PC-3 (cell line): ENCODE results near the gene MTX2. TPM values are rescaled to one million over a fixed set of nuclear protein-coding genes. Genes with fewer than 3 reads are reported as not detected.
"Not testable (repeated sequence)": the region's sequence is repeated elsewhere in the genome, so short reads cannot be mapped to it uniquely, and the experiment has no call there.

Experiments used
- ATAC-seq: fragments of 200-7000 bp; cut with Tn5 transposase; 2 replicates; pipeline ENCODE4 v1.9.1; 2020; ENCODE audit warnings: mild to moderate bottlenecking, moderate library complexity
- BruUV-seq: library from RNA; stranded (reverse); fragments of 400-500 nt; replicated peaks from 2 replicates; lab custom pipeline; 2021; lab: Mats Ljungman, UMichigan
- CTCF ChIA-PET: fragments of 300-600 bp; sonication (Branson Sonifier 250); formaldehyde crosslinking; loops from one replicate; lab custom pipeline; 2022; ENCODE audit warnings: antibody characterized with exemption; lab: Charles Lee
- POLR2A ChIA-PET: fragments of 300-600 bp; sonication (Branson Sonifier 250); formaldehyde crosslinking; loops from one replicate; lab custom pipeline; 2022; ENCODE audit warnings: antibody characterized with exemption; ENCODE audit not compliant: unreplicated experiment; lab: Charles Lee
- DNase-seq: peaks from one replicate; pipeline ENCODE4 v3.0.0-alpha.2; 2015
- H2AFZ ChIP-seq: fragments of 300-600 bp; sonication (generic); 2 replicates; pipeline ENCODE4 v1.6.0; 2016; ENCODE audit warnings: antibody characterized with exemption, low read length
- H3F3A ChIP-seq: fragments of 300-600 bp; sonication (generic); one replicate; pipeline ENCODE4 v1.6.0; 2017; ENCODE audit warnings: antibody characterized with exemption, low read length, control low read depth, mild to moderate bottlenecking; ENCODE audit not compliant: unreplicated experiment
- H3K27ac ChIP-seq: fragments of 300-600 bp; sonication (generic); 2 replicates; pipeline ENCODE4 v1.5.1; 2016; ENCODE audit warnings: mild to moderate bottlenecking, low read length
- H3K27me3 ChIP-seq: fragments of 300-600 bp; sonication (generic); 2 replicates; pipeline ENCODE4 v1.6.1; 2016; ENCODE audit warnings: low read length, mixed read lengths
- H3K36me3 ChIP-seq: fragments of 300-600 bp; sonication (generic); 2 replicates; pipeline ENCODE4 v1.6.1; 2016; ENCODE audit warnings: low read depth, mixed run types, low read length, mixed read lengths
- H3K4me1 ChIP-seq: fragments of 300-600 bp; sonication (generic); 2 replicates; pipeline ENCODE4 v1.5.1; 2016; ENCODE audit warnings: low read length; ENCODE audit not compliant: insufficient read depth
- H3K4me2 ChIP-seq: fragments of 300-600 bp; sonication (generic); 2 replicates; pipeline ENCODE4 v1.6.0; 2016; ENCODE audit warnings: low read length
- H3K4me3 ChIP-seq: fragments of 300-600 bp; sonication (generic); 2 replicates; pipeline ENCODE4 v1.5.1; 2016; ENCODE audit warnings: mild to moderate bottlenecking, low read length, mixed read lengths
- H3K79me2 ChIP-seq: fragments of 300-600 bp; sonication (generic); 2 replicates; pipeline ENCODE4 v1.6.1; 2017; ENCODE audit warnings: low read length, mixed read lengths
- H3K9ac ChIP-seq: fragments of 300-600 bp; sonication (generic); 2 replicates; pipeline ENCODE4 v1.6.0; 2016; ENCODE audit warnings: mild to moderate bottlenecking, low read length
- H3K9me2 ChIP-seq: fragments of 300-600 bp; sonication (generic); replicated peaks from 2 replicates; pipeline ENCODE4 v1.6.1; 2016; ENCODE audit warnings: mixed run types, low read length, mixed read lengths
- H3K9me3 ChIP-seq: fragments of 300-600 bp; sonication (generic); 2 replicates; pipeline ENCODE4 v1.6.1; 2016; ENCODE audit warnings: low read length, mixed read lengths
- H4K20me1 ChIP-seq: fragments of 300-600 bp; sonication (generic); 2 replicates; pipeline ENCODE4 v1.6.1; 2016; ENCODE audit warnings: low read length, mixed read lengths
- CTCF ChIP-seq: fragments of 300-600 bp; sonication (generic); conservative IDR thresholded peaks from 2 replicates; pipeline ENCODE4 v1.5.1; 2017; ENCODE audit warnings: antibody characterized with exemption, low read depth, mild to moderate bottlenecking, low read length
- EZH2 ChIP-seq: fragments of 300-600 bp; sonication (generic); IDR thresholded peaks from one replicate; pipeline ENCODE4 v1.6.1; 2017; ENCODE audit warnings: antibody characterized with exemption, mild to moderate bottlenecking, low read length; ENCODE audit not compliant: unreplicated experiment
- EZH2phosphoT487 ChIP-seq: fragments of 300-600 bp; sonication (generic); IDR thresholded peaks from 2 replicates; pipeline ENCODE4 v1.6.1; 2018; ENCODE audit warnings: mild to moderate bottlenecking, antibody characterized with exemption, low read length, borderline replicate concordance
- intact Hi-C: fragments of 100-400 bp; cut with micrococcal nuclease; formaldehyde crosslinking; loops from 2 replicates; pipeline ENCODE4 v1.9.0; 2023
- total RNA-seq: library from RNA; depleted of rRNA; stranded (reverse); fragments of >200 nt; gene quantifications from 2 replicates; pipeline ENCODE4 v1.2.3, GENCODE V29; 2014

The MTX2 gene
- total RNA-seq, 1 experiment from 2014 or later = 54.5 TPM

GRCh38 chr2:176293334-176293733 lies 24.1 kb downstream of the MTX2 start:
- BruUV-seq = no TSS peak
- H2AFZ ChIP-seq = no peak overlapping the region
- TF ChIP-seq CTCF (no peak), EZH2phosphoT487 (no peak), EZH2 (no peak)
- H3K27ac ChIP-seq = no peak overlapping the region
- H3K9me2 ChIP-seq = no peaks in the 10 kb centered on the region
- peaks cover 19% of the 10 kb centered on the region for H3K4me1 ChIP-seq
- no peak overlapping the region for H3K9ac ChIP-seq
- no peaks in the 10 kb centered on the region for H3K27me3 ChIP-seq
- 0 out of 2 replicates have a peak, but pooled peaks cover 2% of the 10 kb centered on the region for H3K36me3 ChIP-seq
- ATAC-seq (no peak), DNase-seq (no peak)
- peaks cover 7% of the 10 kb centered on the region; the same call in 1 of the 2 replicates for H4K20me1 ChIP-seq
- intact Hi-C loops = loop anchor here (10.0 kb wide), 2 partner anchors 261 to 341 kb away; no protein-coding TSS in a partner anchor
- ChIA-PET CTCF (no interaction called here), POLR2A (no interaction called here)
- no peaks in the 10 kb centered on the region for H3K9me3 ChIP-seq
- H3F3A ChIP-seq = no peaks in the 10 kb centered on the region
- H3K4me2 ChIP-seq = no peak overlapping the region
- H3K79me2 ChIP-seq = peaks cover 67% of the 10 kb centered on the region
- H3K4me3 ChIP-seq = no peak overlapping the region

- no peak for DNase-seq
- intact Hi-C loops = loop anchor here (10.0 kb wide), 2 partner anchors 258 to 338 kb away; no protein-coding TSS in a partner anchor
- Histone ChIP-seq H3K27me3 (no peaks in the 10 kb centered on the region), H3K27ac (no peak overlapping the region), H3F3A (no peaks in the 10 kb centered on the region), H3K4me2 (no peak overlapping the region), H3K4me1 (peaks cover 7% of the 10 kb centered on the region), H3K9me3 (no peaks in the 10 kb centered on the region), H4K20me1 (no peaks in the 10 kb centered on the region), H3K9me2 (no peaks in the 10 kb centered on the region), H2AFZ (no peak overlapping the region), H3K9ac (no peak overlapping the region), H3K4me3 (no peak overlapping the region), H3K79me2 (peaks cover 33% of the 10 kb centered on the region), H3K36me3 (0 out of 2 replicates have a peak, but pooled peaks cover 7% of the 10 kb centered on the region)
- BruUV-seq = no TSS peak
- no peak for TF ChIP-seq EZH2phosphoT487
- TF ChIP-seq EZH2 = no peak
- no peak for TF ChIP-seq CTCF
- ATAC-seq = no peak
- ChIA-PET CTCF (interaction anchor here (0.5 kb wide), 1 partner anchor 57 kb away, joined by 3 read pairs; no protein-coding TSS in a partner anchor), POLR2A (no interaction called here)
Measured at GRCh38 chr2:176297067-176297466, 27.8 kb downstream of the MTX2 start.

- no peaks in the 10 kb centered on the region for H3F3A ChIP-seq
- H2AFZ ChIP-seq = no peak overlapping the region
- ATAC-seq (no peak), DNase-seq (no peak)
- BruUV-seq = no TSS peak
- H3K27me3 ChIP-seq = no peaks in the 10 kb centered on the region
- no peaks in the 10 kb centered on the region for H4K20me1 ChIP-seq
- H3K4me2 ChIP-seq = no peak overlapping the region
- peaks cover 27% of the 10 kb centered on the region for H3K79me2 ChIP-seq
- no peak overlapping the region for H3K9ac ChIP-seq
- 0 out of 2 replicates have a peak, but pooled peaks cover 7% of the 10 kb centered on the region for H3K36me3 ChIP-seq
- no peak overlapping the region for H3K4me3 ChIP-seq
- POLR2A ChIA-PET = no interaction called here
- TF ChIP-seq CTCF (no peak), EZH2 (no peak), EZH2phosphoT487 (no peak)
- H3K9me3 ChIP-seq = no peaks in the 10 kb centered on the region
- H3K4me1 ChIP-seq = 0 out of 2 replicates have a peak, but pooled peaks cover under 1% of the 10 kb centered on the region
- CTCF ChIA-PET = interaction anchor here (0.5 kb wide), 1 partner anchor 58 kb away, joined by 3 read pairs; no protein-coding TSS in a partner anchor
- no peak overlapping the region for H3K27ac ChIP-seq
- intact Hi-C loops = loop anchor here (10.0 kb wide), 2 partner anchors 257 to 337 kb away; no protein-coding TSS in a partner anchor
- no peaks in the 10 kb centered on the region for H3K9me2 ChIP-seq
Measured at GRCh38 chr2:176297737-176298136, 28.5 kb downstream of the MTX2 start.

GRCh38 chr2:176306020-176306419 lies 36.8 kb downstream of the MTX2 start:
- CTCF ChIA-PET = not testable (repeated sequence)

More at GRCh38 chr2:176306020-176306419, 36.8 kb downstream of the MTX2 start:
- H3K9me3 ChIP-seq, H3K4me2 ChIP-seq, POLR2A ChIA-PET, H3K79me2 ChIP-seq, H3K9me2 ChIP-seq, H3K4me3 ChIP-seq, DNase-seq, H4K20me1 ChIP-seq, H3K36me3 ChIP-seq, BruUV-seq, intact Hi-C loops, H3K27ac ChIP-seq, H2AFZ ChIP-seq, H3F3A ChIP-seq, H3K9ac ChIP-seq, H3K27me3 ChIP-seq, ATAC-seq, H3K4me1 ChIP-seq: not testable (repeated sequence)
